ENCODE data around the gene ADAM23.

DNA sequence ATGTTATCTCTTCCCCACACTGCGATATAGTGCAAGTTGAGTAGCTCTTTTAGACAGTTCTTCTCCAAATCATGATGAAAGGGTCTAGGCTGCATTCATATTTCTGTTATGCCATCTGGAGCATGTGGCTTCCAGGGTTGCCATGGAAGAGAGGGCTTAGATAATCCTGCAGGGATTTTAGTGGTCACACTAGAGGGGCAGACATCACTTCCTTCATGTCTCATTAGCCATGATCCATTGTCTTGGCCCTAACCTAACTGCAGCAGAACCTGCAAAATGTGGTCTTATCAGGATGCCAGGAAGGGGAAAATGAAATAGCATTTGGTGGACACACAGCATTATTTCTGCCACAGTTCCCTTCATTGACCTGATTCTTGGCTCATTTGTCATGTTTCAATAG lies 83.1 kb downstream of the ADAM23 start:
- no peak for TF ChIP-seq POLR2AphosphoS5 (IDR thresholded peaks at IDR 0.05)
- TF ChIP-seq, protein P1, sequence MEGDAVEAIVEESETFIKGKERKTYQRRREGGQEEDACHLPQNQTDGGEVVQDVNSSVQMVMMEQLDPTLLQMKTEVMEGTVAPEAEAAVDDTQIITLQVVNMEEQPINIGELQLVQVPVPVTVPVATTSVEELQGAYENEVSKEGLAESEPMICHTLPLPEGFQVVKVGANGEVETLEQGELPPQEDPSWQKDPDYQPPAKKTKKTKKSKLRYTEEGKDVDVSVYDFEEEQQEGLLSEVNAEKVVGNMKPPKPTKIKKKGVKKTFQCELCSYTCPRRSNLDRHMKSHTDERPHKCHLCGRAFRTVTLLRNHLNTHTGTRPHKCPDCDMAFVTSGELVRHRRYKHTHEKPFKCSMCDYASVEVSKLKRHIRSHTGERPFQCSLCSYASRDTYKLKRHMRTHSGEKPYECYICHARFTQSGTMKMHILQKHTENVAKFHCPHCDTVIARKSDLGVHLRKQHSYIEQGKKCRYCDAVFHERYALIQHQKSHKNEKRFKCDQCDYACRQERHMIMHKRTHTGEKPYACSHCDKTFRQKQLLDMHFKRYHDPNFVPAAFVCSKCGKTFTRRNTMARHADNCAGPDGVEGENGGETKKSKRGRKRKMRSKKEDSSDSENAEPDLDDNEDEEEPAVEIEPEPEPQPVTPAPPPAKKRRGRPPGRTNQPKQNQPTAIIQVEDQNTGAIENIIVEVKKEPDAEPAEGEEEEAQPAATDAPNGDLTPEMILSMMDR (IDR thresholded peaks at IDR 0.05): no peak
- no peak for TF ChIP-seq POLR2A (IDR thresholded peaks at IDR 0.05)

Data from upper lobe of left lung (tissue), 4 donors.